BE2C (cell line): ENCODE data around the gene ZBTB6.

Experiments
- DNase-seq: peaks from one replicate; pipeline ENCODE4 v3.0.0-alpha.2; 2020
- H3K27me3 ChIP-seq: fragments of 250-450 bp; sonication (Bioruptor Pico); 2 replicates; pipeline ENCODE4 v1.5.1; 2020; ENCODE audit warnings: mild to moderate bottlenecking
- H3K36me3 ChIP-seq: fragments of 250-450 bp; sonication (Bioruptor Pico); 2 replicates; pipeline ENCODE4 v1.5.1; 2020; ENCODE audit warnings: mild to moderate bottlenecking
- H3K4me1 ChIP-seq: fragments of 250-450 bp; sonication (Bioruptor Pico); 2 replicates; pipeline ENCODE4 v1.5.1; 2020
- H3K4me3 ChIP-seq: 2 replicates; pipeline ENCODE4 v1.5.1; 2011; ENCODE audit warnings: low read depth, low read length
- H3K9me3 ChIP-seq: fragments of 250-450 bp; sonication (Bioruptor Pico); 2 replicates; pipeline ENCODE4 v1.5.1; 2020
- TF ChIP-seq, protein P1 (sequence below): IDR thresholded peaks from 2 replicates; pipeline ENCODE4 v1.5.1; 2012; ENCODE audit warnings: mild to moderate bottlenecking, low read depth, low read length

The ZBTB6 gene

DNA sequence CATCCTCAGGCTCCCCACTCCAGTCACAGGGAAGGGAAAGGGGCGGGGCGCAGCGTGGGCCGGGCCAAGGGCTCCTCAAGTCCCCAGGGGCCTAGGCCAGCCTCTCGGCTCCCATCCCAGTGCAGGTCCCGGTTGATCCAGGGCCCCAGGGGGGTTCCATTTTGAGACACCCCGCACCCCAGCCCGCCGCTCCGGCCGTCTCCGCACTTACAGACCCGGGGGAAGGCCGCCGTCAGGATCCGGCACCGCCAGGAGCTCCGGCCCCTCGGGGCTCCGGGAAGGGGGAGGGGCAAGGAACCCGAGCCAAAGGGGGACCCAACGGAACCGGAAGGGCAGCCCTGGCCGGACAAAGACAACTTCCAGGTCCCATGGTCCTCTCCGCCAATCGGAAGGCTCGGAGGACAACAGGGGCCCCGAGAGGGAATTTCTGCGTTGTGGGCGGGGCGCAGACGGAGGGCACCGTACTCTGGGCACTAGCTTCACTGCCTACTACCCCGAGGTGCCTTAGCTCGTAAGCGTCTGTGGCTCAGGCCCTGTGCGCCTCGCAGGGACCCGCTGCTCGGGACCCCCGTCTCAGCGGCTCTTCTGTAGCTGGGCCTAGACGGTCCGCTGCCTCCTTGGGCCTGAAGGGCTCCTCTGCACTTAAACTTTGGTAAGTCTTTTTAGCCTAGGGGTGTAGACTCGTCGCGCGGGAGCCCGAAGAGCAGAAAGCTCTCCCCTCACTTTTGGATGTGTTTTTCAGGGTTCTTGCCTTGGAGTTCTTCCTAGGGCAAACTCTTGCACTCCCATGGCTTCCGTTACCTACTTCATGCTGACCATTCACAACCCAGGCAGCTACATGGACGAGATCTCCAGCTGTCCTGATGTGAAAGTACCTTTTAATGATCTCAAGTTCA, 18.4 kb upstream of the ZBTB6 start, which contains the start of gene ZBTB26:
TSS of gene ZBTB26 (minus strand) at position 287 of the 896 bp plus-strand sequence. CDS start 11,578 bp downstream, outside the sequence.
- H3K4me3 ChIP-seq: peak within 1 kb of the TSS; percentile 71
- TF ChIP-seq, protein P1, sequence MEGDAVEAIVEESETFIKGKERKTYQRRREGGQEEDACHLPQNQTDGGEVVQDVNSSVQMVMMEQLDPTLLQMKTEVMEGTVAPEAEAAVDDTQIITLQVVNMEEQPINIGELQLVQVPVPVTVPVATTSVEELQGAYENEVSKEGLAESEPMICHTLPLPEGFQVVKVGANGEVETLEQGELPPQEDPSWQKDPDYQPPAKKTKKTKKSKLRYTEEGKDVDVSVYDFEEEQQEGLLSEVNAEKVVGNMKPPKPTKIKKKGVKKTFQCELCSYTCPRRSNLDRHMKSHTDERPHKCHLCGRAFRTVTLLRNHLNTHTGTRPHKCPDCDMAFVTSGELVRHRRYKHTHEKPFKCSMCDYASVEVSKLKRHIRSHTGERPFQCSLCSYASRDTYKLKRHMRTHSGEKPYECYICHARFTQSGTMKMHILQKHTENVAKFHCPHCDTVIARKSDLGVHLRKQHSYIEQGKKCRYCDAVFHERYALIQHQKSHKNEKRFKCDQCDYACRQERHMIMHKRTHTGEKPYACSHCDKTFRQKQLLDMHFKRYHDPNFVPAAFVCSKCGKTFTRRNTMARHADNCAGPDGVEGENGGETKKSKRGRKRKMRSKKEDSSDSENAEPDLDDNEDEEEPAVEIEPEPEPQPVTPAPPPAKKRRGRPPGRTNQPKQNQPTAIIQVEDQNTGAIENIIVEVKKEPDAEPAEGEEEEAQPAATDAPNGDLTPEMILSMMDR: no peak
- no peaks in the 10 kb centered on the region for H3K9me3 ChIP-seq
- H3K36me3 ChIP-seq: peaks cover 3% of the 10 kb centered on the region
- no peaks in the 10 kb centered on the region for H3K27me3 ChIP-seq
- no peaks in the 10 kb centered on the region for H3K4me1 ChIP-seq
- DNase-seq: peak; percentile 97

- TF ChIP-seq, protein P1: no peak
- Histone ChIP-seq H3K9me3 (no peaks in the 10 kb centered on the region), H3K4me3 (peak overlapping the region; percentile 71), H3K27me3 (no peaks in the 10 kb centered on the region), H3K36me3 (no peaks in the 10 kb centered on the region), H3K4me1 (no peaks in the 10 kb centered on the region)
- no peak for DNase-seq
Observed at GRCh38 chr9:122930541-122931225, 17.6 kb upstream of the ZBTB6 start.

GRCh38 chr9:122929796-122930354, 16.8 kb upstream of the ZBTB6 start:
- DNase-seq: no peak
- H3K36me3 ChIP-seq: no peaks in the 10 kb centered on the region
- no peaks in the 10 kb centered on the region for H3K4me1 ChIP-seq
- no peaks in the 10 kb centered on the region for H3K27me3 ChIP-seq
- H3K9me3 ChIP-seq: no peaks in the 10 kb centered on the region
- no peak overlapping the region for H3K4me3 ChIP-seq
- TF ChIP-seq, protein P1: no peak

GRCh38 chr9:122923947-122924346, 10.8 kb upstream of the ZBTB6 start:
- no peak for DNase-seq
- H3K36me3 ChIP-seq: peaks cover 9% of the 10 kb centered on the region

GRCh38 chr9:122922713-122923112, 9.6 kb upstream of the ZBTB6 start:
- H3K4me1 ChIP-seq: no peaks in the 10 kb centered on the region
- H3K4me3 ChIP-seq: no peak overlapping the region
- no peak for DNase-seq
- H3K27me3 ChIP-seq: no peaks in the 10 kb centered on the region
- TF ChIP-seq, protein P1: no peak
- H3K9me3 ChIP-seq: no peaks in the 10 kb centered on the region
- H3K36me3 ChIP-seq: peaks cover 17% of the 10 kb centered on the region

More at GRCh38 chr9:122923947-122924346, 10.8 kb upstream of the ZBTB6 start:
- H3K4me3 ChIP-seq: no peak overlapping the region
- TF ChIP-seq, protein P1: no peak
- no peaks in the 10 kb centered on the region for H3K4me1 ChIP-seq
- no peaks in the 10 kb centered on the region for H3K9me3 ChIP-seq
- no peaks in the 10 kb centered on the region for H3K27me3 ChIP-seq
